G401.6 (cell line): ENCODE data around the gene IMPDH2.

Experiments
- FAIRE-seq: peaks from 2 replicates; lab custom pipeline; 2012; peaks lifted over from hg19 to GRCh38; lab: Jason Lieb, UNC

Gene IMPDH2

GRCh38 chr3:49028673-49029562 lies at the start of gene IMPDH2:
IMPDH2 (minus strand) TSS chr3:49029398; CDS start chr3:49029350, 48 bp downstream.
- FAIRE-seq, result peak; percentile 87

- no peak for FAIRE-seq
These were observed 47.4 kb upstream of the IMPDH2 start for GRCh38 chr3:49076646-49077045.

GRCh38 chr3:49076116-49076515 lies 46.9 kb upstream of the IMPDH2 start:
- FAIRE-seq, result no peak

GRCh38 chr3:49058011-49058410 lies 28.8 kb upstream of the IMPDH2 start:
- FAIRE-seq, result no peak

GRCh38 chr3:49057268-49057667 lies 28.1 kb upstream of the IMPDH2 start:
- FAIRE-seq, result no peak

GRCh38 chr3:49054344-49054862 lies 25.2 kb upstream of the IMPDH2 start:
- FAIRE-seq, result no peak

GRCh38 chr3:49053543-49053942 lies 24.3 kb upstream of the IMPDH2 start:
- no peak for FAIRE-seq

- FAIRE-seq, result no peak
These were observed 6.1 kb upstream of the IMPDH2 start for GRCh38 chr3:49035281-49035680.

GRCh38 chr3:49034650-49035049 lies 5.5 kb upstream of the IMPDH2 start:
- FAIRE-seq, result no peak

GRCh38 chr3:49032646-49033304 lies 3.6 kb upstream of the IMPDH2 start:
- FAIRE-seq, result no peak

- no peak for FAIRE-seq
These were observed 1.1 kb upstream of the IMPDH2 start for GRCh38 chr3:49030321-49030720.

- FAIRE-seq, result no peak
These were observed 326 bp upstream of the IMPDH2 start for GRCh38 chr3:49029563-49029884.

GRCh38 chr3:49028298-49028672 lies 913 bp downstream of the IMPDH2 start:
- no peak for FAIRE-seq

GRCh38 chr3:49027634-49028033 lies 1.6 kb downstream of the IMPDH2 start:
- no peak for FAIRE-seq

- FAIRE-seq, result no peak
These were observed 2.7 kb downstream of the IMPDH2 start for GRCh38 chr3:49026536-49026935.

- no peak for FAIRE-seq
These were observed 3.2 kb downstream of the IMPDH2 start for GRCh38 chr3:49025793-49026520.

- FAIRE-seq, result no peak
These were observed 4.0 kb downstream of the IMPDH2 start for GRCh38 chr3:49025005-49025792.

- no peak for FAIRE-seq
These were observed 4.7 kb downstream of the IMPDH2 start for GRCh38 chr3:49024449-49024848.

GRCh38 chr3:49023775-49024174 lies 5.4 kb downstream of the IMPDH2 start:
- FAIRE-seq, result no peak

- no peak for FAIRE-seq
These were observed 6.5 kb downstream of the IMPDH2 start for GRCh38 chr3:49022688-49023171.

GRCh38 chr3:49021813-49022687 lies 7.1 kb downstream of the IMPDH2 start, which contains the start of gene NDUFAF3:
NDUFAF3 (plus strand) TSS chr3:49022121; CDS start chr3:49022145, 24 bp downstream.
- FAIRE-seq, result peak; percentile 44
